Activated T-cell treated with anti-CD3 and anti-CD28 coated beads, Interleukin-2, amount 50 U/mL, for 72 hours (primary cell): Measurements from ENCODE around the gene TMEM81. TPM values are rescaled to one million over a fixed set of nuclear protein-coding genes. Genes with fewer than 3 reads are reported as not detected.

ENCODE experiments used
- total RNA-seq, 2 donors: library from RNA; stranded (reverse); gene quantifications; one replicate each; pipeline ENCODE4 v1.2.3, GENCODE V29; 2022

Gene TMEM81
- total RNA-seq, 2 donors from 2014 or later, result 5.2 to 6.1 TPM

Other genes with a start within 250 kb of the TMEM81 start
- gene NFASC, start 213.6 kb downstream of the TMEM81 start, total RNA-seq, result under 1 TPM; 0.23 to 0.38 TPM
- gene CNTN2, start 41.2 kb downstream of the TMEM81 start, total RNA-seq, result not detected
- gene RBBP5, start 37.5 kb upstream of the TMEM81 start, total RNA-seq, result 10 to 100 TPM; 19.9 to 28.4 TPM
- 10 to 100 TPM in 1 of 2 donors, 1 to 10 TPM in 1; 9.8 to 10.7 TPM for gene DSTYK, start 127.2 kb upstream of the TMEM81 start, total RNA-seq
- 1 to 10 TPM; 4.5 to 5.8 TPM for gene TMCC2, start 143.5 kb upstream of the TMEM81 start, total RNA-seq
- gene NUAK2, start 237.3 kb upstream of the TMEM81 start, total RNA-seq, result 1 to 10 TPM; 5.4 to 5.7 TPM